Dermis blood vessel endothelial cell (primary cell): ENCODE data around the gene KCTD16. TPM values are rescaled to one million over a fixed set of nuclear protein-coding genes. Genes with fewer than 3 reads are reported as not detected.

ENCODE experiments used
- DNase-seq: peaks from one replicate; pipeline ENCODE4 v3.0.0; 2010
- total RNA-seq: library from RNA; depleted of rRNA; stranded (reverse); fragments of >200 nt; gene quantifications from 2 replicates; pipeline ENCODE4 v1.2.3, GENCODE V29; 2014

The KCTD16 gene
- total RNA-seq, 1 donor from 2014 or later: under 0.01 TPM

DNA sequence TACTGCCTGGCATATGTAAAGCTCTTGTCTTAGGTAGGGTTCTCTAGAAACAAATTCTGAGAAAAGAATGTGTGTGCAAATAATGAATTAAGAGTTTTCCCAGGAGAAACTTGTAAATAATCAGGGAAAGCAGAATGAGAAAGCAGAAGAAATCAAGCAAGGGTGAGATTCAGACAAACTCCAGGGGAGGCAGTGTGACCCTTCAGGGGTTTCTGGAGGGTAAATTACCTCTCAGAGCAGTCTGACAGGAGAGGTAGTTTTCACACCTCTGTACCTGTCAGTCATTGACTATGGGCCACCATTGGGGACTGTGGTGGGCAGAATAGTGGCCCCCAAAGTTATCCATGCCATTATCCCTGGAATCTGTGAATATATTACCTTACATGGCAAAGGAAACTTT is 124.6 kb downstream of the KCTD16 start:
- no peak for DNase-seq

DNA sequence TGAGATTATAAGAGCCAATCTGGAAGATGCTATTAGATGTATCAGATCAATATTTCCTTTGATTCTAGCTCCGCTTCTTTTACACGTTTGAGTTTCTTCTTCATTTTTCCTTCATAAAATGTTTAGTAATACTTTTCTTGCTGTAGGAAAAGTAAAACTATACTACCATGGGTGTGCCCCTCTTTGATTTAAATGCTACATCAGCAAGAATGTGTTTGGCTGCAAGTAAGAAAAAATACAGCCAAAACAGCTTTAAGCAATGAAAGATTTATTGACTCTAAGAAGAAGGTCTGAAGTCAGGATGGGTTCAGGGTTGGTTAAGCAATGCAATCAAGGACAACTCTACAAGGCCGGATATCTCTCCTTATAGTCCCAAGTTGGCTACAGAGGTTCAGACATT is 126.4 kb downstream of the KCTD16 start:
- no peak for DNase-seq

- no peak for DNase-seq
Measured at GRCh38 chr5:144298658-144299057, 128.0 kb downstream of the KCTD16 start.

DNA sequence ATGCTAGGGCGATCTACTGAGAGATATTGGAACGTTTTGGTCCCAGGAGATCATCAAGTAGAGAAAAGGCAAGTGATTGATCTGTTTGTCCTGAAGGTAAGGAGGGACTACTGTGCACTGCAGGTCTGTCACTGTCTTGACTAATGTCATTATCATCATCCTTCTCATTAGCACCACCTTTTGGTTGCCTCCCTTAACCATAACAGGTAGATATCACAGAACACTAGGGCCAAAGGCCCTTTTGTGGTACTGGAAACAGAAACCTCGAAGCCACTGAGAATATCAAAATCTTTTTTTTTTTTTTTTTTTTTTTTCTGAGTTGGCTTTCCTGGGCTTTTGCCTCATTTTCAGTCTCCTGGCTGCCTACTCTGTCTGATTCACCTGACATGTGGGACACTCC is 134.0 kb downstream of the KCTD16 start:
- no peak for DNase-seq

- no peak for DNase-seq
Measured at GRCh38 chr5:144307736-144308135, 137.1 kb downstream of the KCTD16 start.

GRCh38 chr5:144308174-144308573 is 137.5 kb downstream of the KCTD16 start:
- DNase-seq: no peak

DNA sequence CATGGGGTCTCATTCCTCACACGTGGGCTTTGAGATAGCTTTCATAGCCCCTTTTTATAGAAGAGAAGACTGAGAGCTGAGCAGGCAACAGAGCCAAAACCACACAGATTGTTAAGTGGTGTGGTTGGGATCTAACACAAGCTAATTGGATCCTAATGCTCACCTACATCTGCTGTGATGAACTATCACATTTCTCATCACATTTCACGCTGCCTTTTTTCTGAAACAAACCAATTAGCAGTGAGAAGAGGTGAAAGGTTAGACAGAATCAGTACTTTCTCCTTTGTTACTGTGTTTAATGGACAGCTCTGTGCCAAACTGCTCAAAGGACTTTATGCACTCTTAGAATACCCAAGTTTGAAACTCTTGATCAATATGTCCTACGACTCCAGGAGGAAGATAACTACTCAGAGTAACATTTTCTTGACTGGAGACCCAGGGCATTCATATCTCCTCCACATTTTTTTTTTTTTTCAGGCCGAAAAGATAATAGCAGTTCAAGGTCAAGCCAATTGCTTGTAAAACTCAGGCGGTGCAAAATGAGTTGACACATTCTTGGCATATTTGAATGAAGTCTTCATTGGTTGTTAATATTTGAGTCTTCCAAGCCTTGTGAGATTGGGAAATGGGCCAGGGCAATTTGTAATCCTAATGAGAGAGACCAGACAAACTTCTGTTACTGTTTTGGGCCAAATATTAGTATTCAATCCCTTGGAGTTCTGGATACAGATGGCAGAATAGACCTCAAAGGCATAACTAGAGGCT is 138.4 kb downstream of the KCTD16 start:
- DNase-seq: no peak

- no peak for DNase-seq
Measured at GRCh38 chr5:144310621-144311020, 139.9 kb downstream of the KCTD16 start.

DNA sequence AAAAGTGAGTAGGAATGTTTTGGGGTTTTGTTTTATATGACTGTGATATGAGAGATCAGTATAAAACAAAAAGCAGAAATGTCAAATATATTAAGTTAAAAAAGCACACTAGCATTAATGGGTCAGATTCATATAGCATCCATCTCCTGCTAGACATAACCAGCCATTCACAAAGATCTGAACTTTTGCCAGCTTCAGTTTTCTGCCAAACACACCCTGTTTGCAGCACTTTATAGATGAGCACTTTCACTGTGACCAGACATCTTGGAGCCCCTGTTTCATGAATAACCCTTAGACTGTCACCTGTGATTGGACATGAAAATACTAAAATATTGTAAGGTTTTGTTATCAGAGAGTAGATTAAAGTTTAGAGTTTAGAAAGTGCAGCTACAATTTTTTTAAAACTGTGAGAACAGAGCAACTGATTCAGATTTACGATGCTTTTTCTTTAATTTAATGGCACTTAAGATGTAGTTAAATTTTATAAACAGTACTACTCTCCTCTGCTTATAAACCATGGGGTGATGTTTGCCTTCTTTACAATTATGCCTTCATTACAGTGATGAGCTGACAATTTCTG is 142.6 kb downstream of the KCTD16 start:
- no peak for DNase-seq

GRCh38 chr5:144315026-144315425 is 144.4 kb downstream of the KCTD16 start:
- DNase-seq: no peak

DNA sequence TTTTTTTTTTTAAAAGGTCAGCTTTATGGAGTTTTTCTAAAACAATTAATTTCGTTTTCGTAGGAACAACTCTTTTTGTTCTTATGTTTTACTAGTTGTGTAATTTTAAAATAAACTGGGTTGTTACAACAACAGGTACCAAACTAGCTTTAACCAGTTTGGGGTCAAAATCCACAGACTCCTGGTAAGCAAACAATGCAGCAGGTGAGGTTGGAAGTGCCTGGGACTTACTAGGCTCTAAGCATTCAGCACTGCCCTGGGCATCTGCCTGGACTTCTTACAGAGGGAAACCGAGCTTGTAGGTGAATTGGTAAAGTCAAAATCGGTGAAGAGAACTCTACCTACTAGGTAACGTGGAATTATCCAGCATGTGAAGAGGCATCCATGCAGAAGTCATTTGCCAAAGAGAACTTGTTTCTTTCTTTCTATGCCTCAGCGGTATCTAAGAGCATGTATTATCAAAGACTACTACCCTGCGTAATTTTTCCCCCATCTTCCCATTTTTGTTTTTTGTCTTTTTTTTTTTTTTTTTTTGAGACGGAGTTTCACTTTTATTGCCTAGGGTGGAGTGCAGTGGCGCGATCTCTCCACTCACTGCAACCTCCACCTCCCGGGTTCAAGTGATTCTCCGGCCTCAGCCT is 145.4 kb downstream of the KCTD16 start:
- DNase-seq: no peak

DNA sequence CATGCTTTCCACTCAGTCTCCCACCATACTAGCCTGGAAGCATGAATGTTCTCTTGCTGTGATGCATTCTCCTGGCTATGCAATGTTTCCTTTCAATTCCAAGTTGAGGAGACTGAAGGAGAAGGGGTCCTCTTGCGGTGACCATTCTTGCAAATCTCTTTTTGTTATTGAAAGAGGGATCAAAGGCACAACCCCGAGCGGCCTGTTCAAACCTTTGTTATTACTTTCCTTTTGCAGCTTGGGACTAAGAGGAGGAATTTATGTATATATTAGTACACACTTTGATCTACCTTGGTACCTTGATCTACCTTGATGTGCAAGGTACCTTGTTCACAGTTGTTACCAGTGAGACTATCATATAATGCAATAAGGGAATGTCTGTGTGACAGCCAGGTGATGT is 147.3 kb downstream of the KCTD16 start:
- DNase-seq: no peak

DNA sequence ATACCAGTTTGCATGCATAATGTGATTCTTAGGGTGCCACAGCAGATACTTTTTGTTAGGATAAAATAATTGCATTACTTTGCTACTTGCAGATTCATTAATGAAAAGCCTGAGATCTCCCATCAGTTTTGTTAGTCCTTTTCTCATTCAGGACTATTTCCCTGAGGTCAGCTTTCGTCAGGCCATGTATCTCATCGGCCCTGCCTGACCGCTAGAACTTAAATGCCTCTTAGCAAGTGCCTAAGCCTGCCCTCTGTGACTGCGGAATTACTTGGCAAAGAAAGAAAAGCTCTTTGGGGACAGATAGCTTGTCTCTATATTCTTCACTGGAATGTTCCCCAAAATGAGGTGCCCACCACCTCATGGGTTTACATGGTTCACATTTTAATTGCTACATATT is 147.8 kb downstream of the KCTD16 start:
- no peak for DNase-seq

DNA sequence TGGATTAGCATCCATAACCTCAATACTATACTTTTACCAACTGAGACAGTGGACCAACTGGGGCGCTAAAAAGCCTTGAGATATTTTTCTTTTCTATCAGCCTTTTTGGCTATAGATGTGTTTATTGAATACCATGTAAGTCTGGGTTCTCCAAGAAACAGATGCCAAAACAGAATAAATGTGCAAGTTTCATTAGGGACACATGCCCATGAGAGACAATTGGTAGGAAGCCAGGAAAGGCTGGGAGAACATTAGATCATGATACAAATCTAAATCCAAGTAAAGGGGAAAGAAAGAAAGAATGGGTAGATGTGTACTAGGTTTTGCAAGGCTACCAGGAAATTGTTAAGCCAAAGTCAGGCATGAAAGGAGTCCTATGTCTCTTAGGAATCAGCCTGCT is 152.5 kb downstream of the KCTD16 start:
- DNase-seq: no peak

- no peak for DNase-seq
Measured at GRCh38 chr5:144325532-144325931, 154.9 kb downstream of the KCTD16 start.

- DNase-seq: no peak
Measured at GRCh38 chr5:144328494-144328893, 157.8 kb downstream of the KCTD16 start.

GRCh38 chr5:144328980-144329379 is 158.3 kb downstream of the KCTD16 start:
- no peak for DNase-seq

GRCh38 chr5:144329681-144330080 is 159.0 kb downstream of the KCTD16 start:
- DNase-seq: no peak

- no peak for DNase-seq
Measured at GRCh38 chr5:144331361-144331760, 160.7 kb downstream of the KCTD16 start.

DNA sequence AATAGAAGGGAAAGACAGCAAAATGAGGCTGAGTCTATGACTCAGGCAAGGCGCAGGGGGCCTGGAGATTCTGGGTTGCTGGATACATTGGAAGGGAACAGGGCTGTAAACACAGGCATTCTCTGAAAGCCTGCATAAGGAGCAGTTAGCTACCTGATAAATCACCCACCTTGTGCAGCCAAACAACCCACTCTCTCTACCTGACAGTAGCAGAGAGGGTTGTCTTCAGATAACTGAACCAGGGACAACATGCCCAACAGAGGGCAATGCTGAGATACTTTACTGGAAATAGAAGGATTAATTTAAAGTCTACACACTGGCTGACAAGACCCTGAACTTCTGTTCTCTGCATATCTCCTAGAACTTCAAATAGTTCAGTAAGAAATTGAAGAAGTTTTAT is 161.6 kb downstream of the KCTD16 start:
- peak; percentile 7 for DNase-seq

DNA sequence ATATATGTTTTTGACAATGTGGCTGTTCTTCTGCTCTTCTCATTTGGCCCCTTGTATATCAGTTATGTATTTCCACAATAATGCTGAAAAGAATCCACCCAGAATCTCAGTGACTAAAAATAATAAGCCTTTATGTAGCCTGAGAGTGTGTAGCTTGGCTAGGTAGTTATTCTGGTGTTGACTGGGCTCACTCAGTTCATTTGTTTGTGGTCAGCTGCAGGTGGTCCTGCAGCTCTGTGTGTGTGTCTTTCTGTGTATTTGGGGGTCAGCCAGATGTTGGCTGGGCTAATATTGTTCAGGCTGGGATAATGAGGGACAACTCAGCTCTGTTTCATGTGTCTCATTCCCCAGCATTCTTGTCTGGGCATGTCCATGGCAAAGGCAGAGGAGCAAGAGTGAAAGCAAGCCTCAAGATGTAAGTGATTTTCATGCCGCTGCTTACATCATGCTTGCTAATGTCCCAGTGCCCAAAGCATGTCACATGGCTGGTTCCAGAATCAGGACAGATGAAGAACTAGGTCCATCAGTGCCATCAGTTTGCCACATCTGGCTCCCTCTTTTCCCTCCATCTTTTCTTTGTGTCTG is 162.8 kb downstream of the KCTD16 start:
- DNase-seq: no peak

GRCh38 chr5:144335561-144335960 is 164.9 kb downstream of the KCTD16 start:
- no peak for DNase-seq

DNA sequence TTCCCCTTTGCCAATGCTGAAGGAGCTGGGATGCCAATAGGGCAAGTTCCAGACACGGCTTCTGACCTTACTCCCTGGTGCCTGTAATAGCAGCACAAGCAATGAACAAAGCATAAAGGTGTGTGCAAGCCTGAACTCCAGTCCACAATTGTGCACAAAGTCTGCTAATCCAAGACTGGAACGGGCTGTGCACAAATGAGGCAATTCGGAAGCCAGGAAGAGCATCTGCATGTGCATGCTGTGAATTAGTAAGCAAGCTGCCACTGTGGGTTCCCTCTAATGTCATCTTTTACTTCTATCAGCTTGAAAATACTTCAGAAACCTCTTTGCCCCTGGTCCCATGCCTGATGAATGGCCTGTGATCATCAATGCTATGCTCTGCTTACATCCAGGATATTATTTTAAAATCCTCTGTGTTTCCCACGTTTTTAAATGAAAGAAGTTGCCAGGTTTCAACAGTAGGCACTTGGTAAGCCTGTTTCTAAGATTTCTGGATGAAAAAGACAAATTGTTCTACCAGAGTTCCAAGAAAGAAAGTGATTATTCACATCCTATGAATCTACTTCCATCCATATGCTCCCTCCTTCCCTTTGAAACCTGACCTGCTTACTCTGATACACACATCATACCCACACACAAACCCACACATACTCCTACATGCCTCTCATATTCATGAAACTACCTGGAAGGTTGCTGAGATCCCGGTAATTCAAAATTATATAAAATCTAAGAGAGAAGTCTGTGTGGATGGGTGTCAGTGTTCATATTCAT is 165.7 kb downstream of the KCTD16 start:
- DNase-seq: no peak
